Erythroblast (primary cell): ENCODE results near the gene ZMYND15.

Experiments used
- GATA1 ChIP-seq: IDR thresholded peaks from 2 replicates; pipeline ENCODE4 v1.6.1; 2011; ENCODE audit warnings: low read depth, mild to moderate bottlenecking, control low read depth, low read length, moderate library complexity
- POLR2A ChIP-seq: IDR thresholded peaks from 2 replicates; pipeline ENCODE4 v1.6.1; 2011; ENCODE audit warnings: mild to moderate bottlenecking, low read length

GRCh38 chr17:4738136-4739121, 1.2 kb upstream of the ZMYND15 start:
- no peak for TF ChIP-seq POLR2A
- no peak for TF ChIP-seq GATA1
